ENCODE results near the gene AKAP7.

AKAP7 gene

DNA sequence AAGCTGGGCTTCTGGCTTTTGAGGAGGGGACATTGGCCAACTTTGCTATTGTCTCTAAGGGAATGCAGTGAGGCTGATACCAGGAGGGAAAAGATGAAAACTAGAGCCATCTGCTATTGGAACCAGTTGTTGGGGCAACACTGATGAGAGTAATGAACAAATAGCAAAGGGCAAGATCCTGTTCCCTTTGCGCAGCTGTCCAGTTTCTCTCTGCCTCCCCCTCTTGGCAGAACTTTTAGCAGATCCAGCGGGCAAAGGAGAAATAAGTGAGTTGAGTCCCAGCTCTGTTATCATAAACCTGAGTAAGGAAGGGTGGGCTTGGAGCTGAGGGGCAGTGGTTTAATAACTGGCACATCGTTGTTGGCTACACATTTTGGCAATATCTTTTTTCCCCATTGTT lies 126.8 kb downstream of the AKAP7 start:
- TF ChIP-seq TAF1 (IDR thresholded peaks at IDR 0.05; ENCODE audit: borderline replicate concordance, low read depth, low read length) (no peak), POLR2A (IDR thresholded peaks at IDR 0.05; ENCODE audit: low read depth, low read length) (no peak), POLR2AphosphoS5 (IDR thresholded peaks at IDR 0.05; ENCODE audit: low read depth, low read length) (no peak)
- FAIRE-seq (no peak), DNase-seq (ENCODE audit: insufficient read length) (no peak)

- FAIRE-seq = no peak
Measured at GRCh38 chr6:131265939-131266338, 130.7 kb downstream of the AKAP7 start.

GRCh38 chr6:131268303-131268702 lies 133.0 kb downstream of the AKAP7 start:
- no peak for DNase-seq (ENCODE audit: insufficient read length)
- TF ChIP-seq POLR2AphosphoS5 (IDR thresholded peaks at IDR 0.05; ENCODE audit: low read depth, low read length) = no peak
- TF ChIP-seq POLR2A (IDR thresholded peaks at IDR 0.05; ENCODE audit: low read depth, low read length) = no peak
- TF ChIP-seq TAF1 (IDR thresholded peaks at IDR 0.05; ENCODE audit: borderline replicate concordance, low read depth, low read length) = no peak
- FAIRE-seq = no peak

More at GRCh38 chr6:131265939-131266338, 130.7 kb downstream of the AKAP7 start:
- TF ChIP-seq POLR2AphosphoS5 (IDR thresholded peaks at IDR 0.05; ENCODE audit: low read depth, low read length) (no peak), TAF1 (IDR thresholded peaks at IDR 0.05; ENCODE audit: borderline replicate concordance, low read depth, low read length) (no peak), POLR2A (IDR thresholded peaks at IDR 0.05; ENCODE audit: low read depth, low read length) (no peak)
- DNase-seq (ENCODE audit: insufficient read length) = no peak

DNA sequence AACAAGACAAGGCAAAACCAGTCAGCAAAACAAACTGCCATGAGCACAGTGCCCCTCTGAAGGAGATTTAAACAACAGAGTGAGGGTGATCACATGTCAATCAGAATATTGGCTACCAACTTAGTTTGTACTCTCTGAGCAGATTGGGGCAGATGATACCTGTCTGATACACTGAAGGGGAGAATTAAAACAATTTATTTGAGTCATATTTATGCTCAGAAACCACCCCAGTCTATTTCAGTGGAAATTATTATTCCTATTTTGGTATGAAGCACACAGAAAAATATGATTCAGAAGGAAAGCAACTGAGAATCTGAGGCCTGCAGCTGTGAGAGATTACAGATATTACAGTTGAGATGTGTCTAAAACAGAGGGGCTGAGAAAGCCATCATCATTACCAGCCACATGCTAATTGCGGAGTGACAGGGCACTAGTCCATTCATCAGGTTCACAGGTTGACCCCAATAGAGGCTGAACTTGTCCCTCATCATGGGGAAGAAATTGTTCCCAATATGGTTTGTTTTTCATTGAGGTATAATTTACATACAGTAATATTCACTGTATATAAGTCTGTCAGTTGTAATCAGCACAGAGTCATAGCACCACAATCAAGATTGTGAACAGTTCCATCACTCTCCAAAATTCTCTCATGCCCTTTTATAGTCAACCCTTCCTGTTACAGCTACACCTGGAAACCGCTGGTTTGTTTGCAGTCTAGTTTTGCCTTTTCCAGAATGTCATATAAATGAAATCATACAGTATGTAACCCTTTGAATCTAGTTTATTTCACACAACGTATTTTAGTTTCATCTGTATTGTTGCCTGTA lies 134.5 kb downstream of the AKAP7 start:
- DNase-seq (ENCODE audit: insufficient read length) = no peak
- no peak for FAIRE-seq
- TF ChIP-seq POLR2A (IDR thresholded peaks at IDR 0.05; ENCODE audit: low read depth, low read length) = no peak
- no peak for TF ChIP-seq TAF1 (IDR thresholded peaks at IDR 0.05; ENCODE audit: borderline replicate concordance, low read depth, low read length)
- no peak for TF ChIP-seq POLR2AphosphoS5 (IDR thresholded peaks at IDR 0.05; ENCODE audit: low read depth, low read length)

DNA sequence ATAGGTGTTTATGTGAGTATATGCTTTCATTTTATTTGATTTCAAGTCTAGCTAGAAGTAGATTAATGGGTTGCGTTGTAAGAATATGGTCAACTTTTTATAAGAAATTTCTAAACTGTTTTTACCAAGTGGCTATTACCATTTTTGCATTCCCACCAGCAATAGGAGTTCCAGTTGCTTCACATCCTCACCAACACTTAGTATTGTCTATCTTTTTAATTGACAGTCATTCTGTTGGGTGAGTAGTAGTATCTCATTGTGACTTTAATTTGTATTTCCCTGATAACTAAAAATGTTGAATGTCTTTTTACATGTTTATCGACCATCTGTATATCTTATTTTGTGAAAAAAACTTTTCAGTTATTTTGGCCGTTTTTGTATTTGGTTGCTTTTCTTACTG lies 135.3 kb downstream of the AKAP7 start:
- DNase-seq (ENCODE audit: insufficient read length) (no peak), FAIRE-seq (no peak)
- TF ChIP-seq POLR2AphosphoS5 (IDR thresholded peaks at IDR 0.05; ENCODE audit: low read depth, low read length) = no peak
- no peak for TF ChIP-seq TAF1 (IDR thresholded peaks at IDR 0.05; ENCODE audit: borderline replicate concordance, low read depth, low read length)
- TF ChIP-seq POLR2A (IDR thresholded peaks at IDR 0.05; ENCODE audit: low read depth, low read length) = no peak

- no peak for TF ChIP-seq POLR2A (IDR thresholded peaks at IDR 0.05; ENCODE audit: low read depth, low read length)
- no peak for TF ChIP-seq TAF1 (IDR thresholded peaks at IDR 0.05; ENCODE audit: borderline replicate concordance, low read depth, low read length)
- TF ChIP-seq POLR2AphosphoS5 (IDR thresholded peaks at IDR 0.05; ENCODE audit: low read depth, low read length) = no peak
- DNase-seq (ENCODE audit: insufficient read length) (no peak), FAIRE-seq (no peak)
Measured at GRCh38 chr6:131275273-131275672, 140.0 kb downstream of the AKAP7 start.

DNA sequence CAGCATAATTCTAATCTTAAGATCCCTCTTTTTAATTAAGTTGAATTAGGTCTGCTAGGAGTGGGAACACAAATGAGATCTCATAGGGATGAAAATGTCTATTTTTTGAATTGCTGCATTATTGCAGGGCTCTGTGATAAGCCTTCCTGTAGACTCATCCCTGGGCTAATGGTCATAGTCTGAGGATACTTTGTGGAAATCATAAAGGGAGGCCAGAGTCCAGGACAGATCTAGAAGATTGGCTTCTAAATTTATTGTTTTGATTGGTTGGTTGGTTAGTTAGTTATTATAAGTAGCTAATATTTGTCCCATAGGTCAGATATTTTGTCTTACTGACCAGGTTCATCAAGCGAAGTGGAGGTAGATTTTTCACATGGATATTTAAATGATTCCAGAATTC lies 142.3 kb downstream of the AKAP7 start:
- TF ChIP-seq TAF1 (IDR thresholded peaks at IDR 0.05; ENCODE audit: borderline replicate concordance, low read depth, low read length) (no peak), POLR2A (IDR thresholded peaks at IDR 0.05; ENCODE audit: low read depth, low read length) (no peak), POLR2AphosphoS5 (IDR thresholded peaks at IDR 0.05; ENCODE audit: low read depth, low read length) (no peak)
- DNase-seq (ENCODE audit: insufficient read length) (no peak), FAIRE-seq (no peak)

- TF ChIP-seq TAF1 (IDR thresholded peaks at IDR 0.05; ENCODE audit: borderline replicate concordance, low read depth, low read length) (no peak), POLR2AphosphoS5 (IDR thresholded peaks at IDR 0.05; ENCODE audit: low read depth, low read length) (no peak), POLR2A (IDR thresholded peaks at IDR 0.05; ENCODE audit: low read depth, low read length) (no peak)
- FAIRE-seq = no peak
- no peak for DNase-seq (ENCODE audit: insufficient read length)
Measured at GRCh38 chr6:131281471-131282270, 146.4 kb downstream of the AKAP7 start.

GRCh38 chr6:131282365-131282764 lies 147.1 kb downstream of the AKAP7 start:
- no peak for FAIRE-seq
- TF ChIP-seq TAF1 (IDR thresholded peaks at IDR 0.05; ENCODE audit: borderline replicate concordance, low read depth, low read length) (no peak), POLR2A (IDR thresholded peaks at IDR 0.05; ENCODE audit: low read depth, low read length) (no peak), POLR2AphosphoS5 (IDR thresholded peaks at IDR 0.05; ENCODE audit: low read depth, low read length) (no peak)
- DNase-seq (ENCODE audit: insufficient read length) = no peak

DNA sequence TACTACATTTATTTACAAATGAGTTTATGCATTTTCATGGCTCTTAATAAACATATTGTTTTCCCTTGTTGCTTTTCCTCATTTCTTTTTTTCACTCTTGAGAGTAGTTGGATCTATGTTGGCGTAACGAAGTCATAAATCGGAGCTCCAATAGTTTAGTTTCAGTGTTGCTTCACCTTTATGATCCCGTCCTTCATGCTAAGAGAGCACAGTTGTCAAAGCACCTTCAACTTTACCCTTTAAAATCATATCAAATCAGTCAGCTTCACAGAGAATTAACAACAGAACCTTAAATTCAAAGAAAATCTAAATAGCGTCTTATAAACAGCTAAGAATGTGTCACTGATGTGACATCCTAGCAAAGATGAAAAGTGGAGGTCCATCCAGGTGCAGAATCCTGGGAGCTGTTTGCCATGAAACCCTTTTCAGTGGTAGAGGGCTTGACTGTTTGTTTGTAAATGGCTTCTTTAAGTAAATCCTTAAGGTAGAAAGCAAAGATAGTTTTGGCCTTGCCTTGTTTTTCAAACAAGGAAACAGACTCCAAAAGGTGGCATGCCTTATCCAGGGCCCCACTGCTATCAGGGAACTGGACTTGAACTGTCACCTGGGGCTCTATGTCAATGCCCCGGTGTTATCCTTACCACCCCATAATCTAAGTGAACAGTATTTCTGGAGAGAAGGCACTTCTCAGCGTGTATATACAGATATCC lies 148.4 kb downstream of the AKAP7 start:
- FAIRE-seq = no peak
- no peak for DNase-seq (ENCODE audit: insufficient read length)
- TF ChIP-seq POLR2A (IDR thresholded peaks at IDR 0.05; ENCODE audit: low read depth, low read length) = no peak
- TF ChIP-seq TAF1 (IDR thresholded peaks at IDR 0.05; ENCODE audit: borderline replicate concordance, low read depth, low read length) = no peak
- no peak for TF ChIP-seq POLR2AphosphoS5 (IDR thresholded peaks at IDR 0.05; ENCODE audit: low read depth, low read length)

DNA sequence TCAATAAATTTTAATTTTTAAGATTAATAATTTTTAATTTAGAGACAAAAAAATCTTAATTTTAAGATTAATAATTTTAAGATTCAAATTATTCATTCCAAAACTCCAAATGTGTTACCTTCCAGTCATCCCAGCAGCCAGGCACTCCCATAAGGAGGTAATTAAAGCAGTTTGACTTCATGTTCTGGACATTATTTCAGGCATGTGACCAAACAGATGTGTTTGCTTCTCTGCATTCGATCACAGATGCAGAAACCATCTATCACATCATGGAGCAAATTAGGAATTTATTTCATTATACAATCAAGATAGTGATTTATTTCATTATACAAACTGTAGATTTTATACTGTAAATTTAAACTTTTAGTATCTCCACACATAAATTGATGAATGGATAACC lies 150.3 kb downstream of the AKAP7 start:
- DNase-seq (ENCODE audit: insufficient read length) (no peak), FAIRE-seq (no peak)
- TF ChIP-seq POLR2A (IDR thresholded peaks at IDR 0.05; ENCODE audit: low read depth, low read length) = no peak
- no peak for TF ChIP-seq POLR2AphosphoS5 (IDR thresholded peaks at IDR 0.05; ENCODE audit: low read depth, low read length)
